NCI-H1694 (cell line): ENCODE results near the gene ZNF512B.
"Not testable (repeated sequence)": the region's sequence is repeated elsewhere in the genome, so short reads cannot be mapped to it uniquely, and the experiment has no call there.

ENCODE experiments used
- DNase-seq: peaks from one replicate; lab custom pipeline; 2025; lab: John Stamatoyannopoulos, UW

Gene ZNF512B

DNA sequence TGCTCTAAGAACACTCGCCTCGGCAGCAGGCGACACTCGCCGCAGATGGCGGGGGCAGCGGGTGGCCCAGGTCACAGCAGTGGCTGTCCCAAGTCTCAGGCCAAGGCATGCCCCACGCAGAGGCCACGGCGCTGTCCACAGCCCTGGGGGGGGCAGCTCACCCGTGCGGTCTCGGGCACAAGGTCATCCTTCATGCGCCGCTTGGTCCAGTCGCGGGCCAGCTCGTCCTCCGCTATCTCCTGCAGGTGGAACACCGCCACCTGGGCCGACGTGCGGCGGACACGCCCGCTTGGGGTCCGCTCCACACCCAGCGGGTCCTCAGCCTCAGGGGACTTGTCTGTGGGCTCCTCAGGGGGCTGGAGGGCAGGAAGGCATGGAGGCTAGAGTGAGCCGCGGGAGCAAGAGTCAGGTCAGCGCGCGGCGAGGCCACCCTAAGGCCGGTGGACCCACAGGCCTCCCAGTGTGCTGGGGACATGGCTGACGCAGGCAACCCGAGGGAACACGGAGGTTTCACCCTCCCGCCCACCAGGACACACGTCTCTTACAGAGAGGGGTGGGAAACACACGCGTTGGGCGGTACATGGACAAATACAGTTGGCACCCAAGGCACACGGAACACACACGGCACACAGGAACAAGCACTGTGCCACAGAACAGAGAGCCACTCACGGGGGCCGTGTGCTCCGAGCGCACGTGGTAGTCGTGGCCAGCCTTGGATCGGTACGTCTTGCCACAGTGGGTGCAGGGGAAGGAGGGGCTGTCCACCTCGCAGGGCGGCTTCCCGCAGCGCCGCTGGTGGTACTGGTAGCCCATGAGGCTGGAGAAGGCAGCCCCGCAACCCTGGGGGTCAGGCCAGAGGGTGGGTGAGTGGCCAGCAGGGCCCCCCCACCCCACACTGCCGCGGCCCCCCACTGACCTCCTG, 7.0 kb downstream of the ZNF512B start:
- no peak for DNase-seq

GRCh38 chr20:63961664-63962425, 7.9 kb downstream of the ZNF512B start:
- DNase-seq, result no peak

DNA sequence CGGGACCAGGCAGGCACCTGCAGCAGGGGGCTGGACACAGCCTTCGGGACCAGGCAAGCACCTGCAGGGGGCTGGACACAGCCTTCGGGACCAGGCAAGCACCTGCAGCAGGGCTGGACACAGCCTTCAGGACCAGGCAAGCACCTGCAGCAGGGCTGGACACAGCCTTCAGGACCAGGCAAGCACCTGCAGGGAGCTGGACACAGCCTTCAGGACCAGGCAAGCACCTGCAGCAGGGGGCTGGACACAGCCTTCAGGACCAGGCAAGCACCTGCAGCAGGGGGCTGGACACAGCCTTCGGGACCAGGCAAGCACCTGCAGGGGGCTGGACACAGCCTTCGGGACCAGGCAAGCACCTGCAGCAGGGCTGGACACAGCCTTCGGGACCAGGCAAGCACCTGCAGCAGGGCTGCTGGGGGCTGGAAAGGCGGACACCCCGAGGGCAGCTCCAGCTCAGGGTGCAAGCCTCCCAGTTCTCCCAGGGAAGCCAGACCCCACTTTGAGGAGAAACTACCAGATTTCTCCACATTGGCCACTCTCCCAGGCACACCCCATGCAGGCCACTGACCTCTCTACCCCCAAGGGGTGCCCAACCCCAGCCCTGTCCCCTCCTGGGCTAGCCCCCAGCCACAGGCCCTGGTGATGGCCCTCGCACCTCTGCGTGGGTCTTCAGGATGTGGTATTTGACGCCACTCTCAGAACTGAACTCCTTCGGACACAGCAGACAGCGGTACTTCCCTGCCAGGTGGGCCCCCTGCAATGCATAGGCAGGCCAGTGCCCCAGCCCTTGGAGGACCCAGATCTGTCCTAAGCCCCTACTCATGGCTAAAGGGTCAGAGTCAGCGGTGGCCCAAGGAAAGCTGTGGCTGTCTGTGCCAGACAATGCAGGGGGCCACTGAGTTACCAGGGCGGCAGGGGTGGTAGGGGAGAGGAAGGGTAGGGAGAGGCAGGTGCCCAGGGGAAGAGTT, 8.8 kb downstream of the ZNF512B start:
- DNase-seq, result not testable (repeated sequence)

DNA sequence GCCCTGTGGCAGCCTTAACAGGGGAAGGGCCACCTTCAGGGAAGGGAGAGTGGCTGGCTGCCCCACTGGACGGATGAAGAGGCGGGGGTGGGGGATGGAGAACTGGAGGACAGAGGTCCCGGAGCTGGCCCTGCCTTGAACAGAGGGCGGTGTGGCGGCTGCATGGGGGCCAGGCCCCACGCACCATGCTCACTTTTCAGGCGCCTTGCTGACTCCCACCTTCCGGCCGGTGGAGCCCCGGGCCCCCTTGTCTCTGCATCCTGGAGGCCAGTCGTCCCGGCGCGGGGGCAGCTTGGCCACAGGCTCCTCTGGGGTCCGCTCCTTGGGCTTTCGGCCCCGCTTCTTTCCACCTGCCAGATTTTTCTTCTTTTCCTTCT, 10.0 kb downstream of the ZNF512B start:
- no peak for DNase-seq

- DNase-seq, result no peak
Observed at GRCh38 chr20:63958964-63959698, 10.6 kb downstream of the ZNF512B start.

GRCh38 chr20:63958471-63958870, 11.3 kb downstream of the ZNF512B start:
- no peak for DNase-seq

GRCh38 chr20:63957690-63958441, 11.9 kb downstream of the ZNF512B start:
- no peak for DNase-seq

- DNase-seq, result peak; percentile 26
Observed at GRCh38 chr20:63957004-63957689, 12.6 kb downstream of the ZNF512B start.

DNA sequence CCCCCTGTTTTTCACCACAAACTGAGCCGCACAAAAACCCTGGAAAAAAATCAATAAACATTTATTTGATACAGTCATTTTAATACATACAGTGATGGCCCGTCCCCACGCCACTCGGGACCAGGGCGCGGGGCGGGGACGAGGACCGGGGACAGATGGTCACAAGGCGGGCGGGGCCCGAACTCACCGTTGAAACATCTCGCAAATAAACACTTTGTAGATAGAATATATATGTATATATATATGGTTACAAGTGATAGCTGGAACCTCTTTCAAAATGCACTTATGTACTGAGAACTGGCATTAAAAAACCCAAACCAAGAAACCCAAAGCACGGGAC, 13.1 kb downstream of the ZNF512B start:
- DNase-seq, result no peak

- DNase-seq, result peak; percentile 44
Observed at GRCh38 chr20:63955827-63956663, 13.7 kb downstream of the ZNF512B start, which contains the start of gene UCKL1. Gene UCKL1, minus strand, starts transcription at chr20:63956416. Its CDS starts 44 bp downstream, at chr20:63956372.

DNA sequence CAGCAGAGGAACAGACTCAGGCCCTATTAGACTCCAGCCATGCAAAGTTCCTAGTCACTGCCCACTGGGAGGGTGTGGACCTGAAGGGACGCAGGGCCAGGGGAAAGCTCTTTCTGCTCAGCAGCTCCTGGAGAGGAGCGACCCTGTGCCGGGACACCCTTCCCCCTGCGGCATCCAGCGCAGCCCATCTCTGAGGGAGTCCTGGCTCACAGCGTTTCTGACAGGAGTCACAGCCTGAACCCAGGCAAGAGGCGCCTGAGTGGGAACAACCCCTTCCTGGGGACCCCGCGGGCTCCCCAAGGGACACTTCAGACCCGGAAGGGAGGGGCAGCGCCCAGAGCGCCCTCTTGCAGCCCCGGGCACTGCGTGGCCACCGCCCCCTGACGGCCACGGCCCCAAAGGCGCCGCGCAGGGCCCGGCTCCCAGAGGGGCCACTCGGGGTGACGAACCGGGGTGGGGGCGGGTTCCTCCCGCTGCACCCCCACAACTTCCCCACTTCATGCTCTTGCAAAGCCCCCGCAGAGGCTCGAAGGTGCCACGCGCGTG, 14.4 kb downstream of the ZNF512B start:
- no peak for DNase-seq

DNA sequence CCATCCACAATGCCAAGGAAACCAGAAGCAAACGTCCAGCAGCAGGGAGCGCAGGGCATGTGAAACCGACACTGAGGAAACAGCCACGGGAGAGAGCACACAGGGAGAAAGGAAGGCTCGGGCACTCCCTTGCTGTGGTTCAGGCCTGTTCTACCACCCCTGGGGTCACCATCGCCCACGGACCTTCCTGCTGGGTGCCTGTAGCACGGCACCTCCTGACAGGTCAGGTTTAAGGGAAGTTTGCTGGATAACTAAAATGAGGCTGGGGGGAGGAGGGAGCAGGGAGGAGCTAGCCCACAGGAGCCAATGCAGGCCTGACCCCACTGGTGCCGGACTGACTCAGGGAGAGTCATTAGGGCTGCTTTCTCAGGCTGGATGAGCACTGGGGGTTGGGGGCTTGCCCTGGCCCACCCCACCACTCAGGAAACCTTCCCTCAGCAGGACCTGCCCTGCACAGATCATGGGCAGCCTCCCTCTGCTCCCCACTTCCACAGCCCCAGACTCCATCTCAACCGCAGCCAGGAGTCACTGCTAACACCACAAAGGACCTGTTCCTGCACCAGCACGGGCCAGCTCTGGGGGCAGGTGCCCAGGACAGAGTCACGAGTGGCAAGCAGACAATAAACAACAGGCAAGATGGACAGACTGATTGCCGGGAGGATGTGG, 15.8 kb downstream of the ZNF512B start:
- DNase-seq, result no peak

- no peak for DNase-seq
Observed at GRCh38 chr20:63952769-63953168, 17.0 kb downstream of the ZNF512B start.

DNA sequence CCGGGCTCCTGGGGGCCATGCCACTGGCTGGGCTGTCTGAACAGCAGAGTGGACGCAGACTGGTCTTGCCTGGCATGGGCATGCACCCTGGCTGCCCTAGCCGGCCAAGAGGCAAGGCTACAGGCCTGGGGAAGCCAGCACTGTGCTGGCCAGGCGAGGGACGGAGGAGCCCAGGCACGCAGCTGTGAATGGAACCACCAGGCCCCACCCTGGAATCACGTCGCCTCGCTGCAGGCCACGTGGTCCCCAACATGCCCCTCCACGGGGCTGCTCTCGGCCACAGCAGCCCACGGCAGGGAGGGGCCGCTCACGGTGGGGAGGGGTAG, 17.6 kb downstream of the ZNF512B start:
- DNase-seq, result no peak

GRCh38 chr20:63951398-63952209, 18.1 kb downstream of the ZNF512B start:
- no peak for DNase-seq

DNA sequence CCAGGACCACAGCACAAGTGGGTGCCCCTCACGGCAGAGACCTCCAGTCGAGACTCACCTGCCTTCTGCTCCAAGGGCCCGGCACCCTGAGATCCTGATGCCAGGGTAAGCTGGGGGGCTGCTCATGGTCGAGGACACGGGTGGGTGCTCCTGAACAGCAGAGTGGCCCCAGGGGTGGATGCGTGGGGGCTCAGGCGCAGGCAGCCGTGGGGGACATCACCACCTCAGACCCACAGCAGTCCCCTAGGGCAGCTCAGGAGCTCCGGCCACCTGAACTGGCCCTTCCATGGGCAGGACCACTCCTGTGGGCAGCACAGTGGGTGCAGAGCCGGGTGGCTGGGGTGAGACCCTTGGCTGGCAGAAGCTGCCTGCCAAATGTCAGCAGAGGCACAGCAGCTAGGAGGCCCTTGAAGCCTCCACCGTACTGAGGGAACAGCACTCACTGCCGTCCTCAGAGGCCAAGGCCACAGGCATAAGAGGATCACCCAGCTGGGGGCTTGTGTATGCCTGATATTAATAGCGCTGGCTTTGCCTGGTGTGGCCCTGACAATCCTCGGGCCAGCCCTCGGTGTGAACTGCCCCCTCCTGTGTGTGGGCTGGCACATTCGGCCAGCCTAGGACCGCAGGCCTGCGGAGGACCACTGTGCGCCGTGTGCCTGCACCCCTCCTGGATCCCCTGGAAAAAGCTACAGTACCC, 18.9 kb downstream of the ZNF512B start:
- no peak for DNase-seq
